ENCODE results near the gene KRT14. TPM values are rescaled to one million over a fixed set of nuclear protein-coding genes. Genes with fewer than 3 reads are reported as not detected.

The KRT14 gene
- 1,000 to 10,000 TPM in 2 of 4 donors, 100 to 1,000 TPM in 2; 115 to 7,717 (median 1,579) TPM for total RNA-seq

GRCh38 chr17:41586863-41587495 is at the start of gene KRT14:
KRT14 (minus strand) TSS chr17:41586895; CDS start chr17:41586834, 61 bp downstream.
- no peak for DNase-seq

GRCh38 chr17:41635121-41636097 is 48.7 kb upstream of the KRT14 start:
- Histone ChIP-seq H3K4me3 (peak overlapping the region in 2 of 4 donors; percentile 6 to 39), H3K27me3 (peaks cover 0 to 82% (median 0%) of the 10 kb centered on the region in 4 donors), H3K36me3 (no peaks in the 10 kb centered on the region), H3K27ac (no peak overlapping the region), H3K4me1 (peaks cover 14 to 27% (median 18%) of the 10 kb centered on the region in 3 donors), H3K9me3 (no peaks in the 10 kb centered on the region)
- TF ChIP-seq CTCF (IDR thresholded peaks at IDR 0.05): no peak
- no peak for TF ChIP-seq POLR2A (IDR thresholded peaks at IDR 0.05)
- DNase-seq: no peak
- intact Hi-C loops (cut with DNase I): no loop called here
- WGBS, 2 donors: 24 to 35% methylated on average over 11 of the region's 28 CpGs

More at GRCh38 chr17:41586863-41587495, at the start of gene KRT14:
- H3K4me1 ChIP-seq: peaks cover 0 to 56% (median 4%) of the 10 kb centered on the region in 3 donors
- WGBS, 2 donors: 48 to 56% methylated on average over 5 to 15 of the region's 15 CpGs
- H3K9me3 ChIP-seq: no peaks in the 10 kb centered on the region
- no peaks in the 10 kb centered on the region for H3K36me3 ChIP-seq
- H3K4me3 ChIP-seq: peak within 1 kb of the TSS; percentile 8 to 56 (median 30)
- peaks cover 0 to 72% (median 0%) of the 10 kb centered on the region in 4 donors for H3K27me3 ChIP-seq
- intact Hi-C loops (cut with DNase I): no loop called here
- H3K27ac ChIP-seq: peak within 1 kb of the TSS; percentile 21 to 71 (median 54)
- no peak for TF ChIP-seq CTCF (IDR thresholded peaks at IDR 0.05)
- peak in 1 of 4 donors; percentile 61 for TF ChIP-seq POLR2A (IDR thresholded peaks at IDR 0.05)

- H3K4me1 ChIP-seq: peaks cover 14 to 27% (median 18%) of the 10 kb centered on the region in 3 donors
- no peak for TF ChIP-seq POLR2A (IDR thresholded peaks at IDR 0.05)
- H3K27me3 ChIP-seq: peaks cover 0 to 85% (median 0%) of the 10 kb centered on the region in 4 donors
- no peaks in the 10 kb centered on the region for H3K36me3 ChIP-seq
- WGBS, 2 donors: 52 to 69% methylated on average over 2 to 4 of the region's 7 CpGs
- H3K9me3 ChIP-seq: no peaks in the 10 kb centered on the region
- H3K27ac ChIP-seq: no peak overlapping the region
- intact Hi-C loops (cut with DNase I): no loop called here
- no peak overlapping the region for H3K4me3 ChIP-seq
- DNase-seq: no peak
Measured at GRCh38 chr17:41634639-41635038, 47.9 kb upstream of the KRT14 start.

GRCh38 chr17:41633556-41634199 is 47.0 kb upstream of the KRT14 start:
- Histone ChIP-seq H3K4me3 (no peak overlapping the region), H3K27ac (no peak overlapping the region), H3K4me1 (peaks cover 14 to 31% (median 18%) of the 10 kb centered on the region in 3 donors), H3K27me3 (peaks cover 0 to 85% (median 0%) of the 10 kb centered on the region in 4 donors), H3K36me3 (no peaks in the 10 kb centered on the region), H3K9me3 (no peaks in the 10 kb centered on the region)
- no peak for TF ChIP-seq POLR2A (IDR thresholded peaks at IDR 0.05)
- no peak for TF ChIP-seq CTCF (IDR thresholded peaks at IDR 0.05)
- DNase-seq: no peak
- 89 to 93% methylated on average over 4 to 10 of the region's 14 CpGs for WGBS, 2 donors
- intact Hi-C loops (cut with DNase I): no loop called here

GRCh38 chr17:41632482-41633105 is 45.9 kb upstream of the KRT14 start:
- no peak for DNase-seq
- H3K9me3 ChIP-seq: no peaks in the 10 kb centered on the region
- intact Hi-C loops (cut with DNase I): no loop called here
- no peak overlapping the region for H3K27ac ChIP-seq
- H3K27me3 ChIP-seq: peaks cover 0 to 85% (median 0%) of the 10 kb centered on the region in 4 donors
- H3K4me3 ChIP-seq: no peak overlapping the region
- peaks cover 14 to 42% (median 24%) of the 10 kb centered on the region in 3 donors for H3K4me1 ChIP-seq
- 74 to 76% methylated on average over 5 of the region's 5 CpGs for WGBS, 2 donors
- TF ChIP-seq POLR2A (IDR thresholded peaks at IDR 0.05): no peak
- TF ChIP-seq CTCF (IDR thresholded peaks at IDR 0.05): no peak
- no peaks in the 10 kb centered on the region for H3K36me3 ChIP-seq

Measured in esophagus squamous epithelium (tissue), 5 donors.